Osteoblast (primary cell): ENCODE measurements around the gene MEGF11. TPM values are rescaled to one million over a fixed set of nuclear protein-coding genes. Genes with fewer than 3 reads are reported as not detected.

ENCODE experiments used
- DNase-seq: peaks from one replicate; pipeline ENCODE4 v3.0.0; 2011; ENCODE audit warnings: low spot score, mixed read lengths; ENCODE audit not compliant: insufficient read length; ENCODE audit errors: missing footprints
- H2AFZ ChIP-seq: 2 replicates; pipeline ENCODE4 v1.6.0; 2011; ENCODE audit warnings: mild to moderate bottlenecking, low read length
- H3K27ac ChIP-seq: 2 replicates; pipeline ENCODE4 v1.5.1; 2011; ENCODE audit warnings: mild to moderate bottlenecking, low read depth, low read length, moderate library complexity
- H3K27me3 ChIP-seq: 2 replicates; pipeline ENCODE4 v1.6.0; 2012; ENCODE audit warnings: mild to moderate bottlenecking, control low read depth, inconsistent platforms, low read length, moderate library complexity; ENCODE audit not compliant: insufficient read depth
- H3K36me3 ChIP-seq: 2 replicates; pipeline ENCODE4 v1.5.1; 2011; ENCODE audit warnings: mild to moderate bottlenecking, low read length, control low read depth, moderate library complexity; ENCODE audit not compliant: insufficient read depth
- H3K4me1 ChIP-seq: 2 replicates; pipeline ENCODE4 v1.5.1; 2011; ENCODE audit warnings: mild to moderate bottlenecking, low read length, control low read depth, moderate library complexity; ENCODE audit not compliant: insufficient read depth
- H3K4me2 ChIP-seq: 2 replicates; pipeline ENCODE4 v1.6.0; 2011; ENCODE audit warnings: mild to moderate bottlenecking, low read length; ENCODE audit not compliant: insufficient read depth
- H3K4me3 ChIP-seq: fragments of 200-600 bp; sonication (generic); 3 replicates; pipeline ENCODE4 v1.5.1; 2012; ENCODE audit warnings: mild to moderate bottlenecking, low read length, inconsistent platforms; ENCODE audit not compliant: insufficient read depth
- H3K79me2 ChIP-seq: 2 replicates; pipeline ENCODE4 v1.6.0; 2012; ENCODE audit warnings: mild to moderate bottlenecking, low read length, control low read depth, inconsistent platforms; ENCODE audit not compliant: insufficient read depth
- H3K9me3 ChIP-seq: 2 replicates; pipeline ENCODE4 v1.5.1; 2011; ENCODE audit warnings: low read depth, low read length, control low read depth
- H4K20me1 ChIP-seq: 2 replicates; pipeline ENCODE4 v1.6.0; 2012; ENCODE audit warnings: mild to moderate bottlenecking, low read length, control low read depth; ENCODE audit not compliant: insufficient read depth
- total RNA-seq: library from RNA; depleted of rRNA; stranded (reverse); fragments of >200 nt; gene quantifications from 2 replicates; pipeline ENCODE4 v1.2.3, GENCODE V29; 2012
- TF ChIP-seq, protein P1 (sequence below): IDR thresholded peaks from 2 replicates; pipeline ENCODE4 v1.5.1; 2011; ENCODE audit warnings: mild to moderate bottlenecking, low read depth, low read length, moderate library complexity; ENCODE audit errors: extremely low read depth

The MEGF11 gene
- total RNA-seq, 1 donor, result not detected

DNA sequence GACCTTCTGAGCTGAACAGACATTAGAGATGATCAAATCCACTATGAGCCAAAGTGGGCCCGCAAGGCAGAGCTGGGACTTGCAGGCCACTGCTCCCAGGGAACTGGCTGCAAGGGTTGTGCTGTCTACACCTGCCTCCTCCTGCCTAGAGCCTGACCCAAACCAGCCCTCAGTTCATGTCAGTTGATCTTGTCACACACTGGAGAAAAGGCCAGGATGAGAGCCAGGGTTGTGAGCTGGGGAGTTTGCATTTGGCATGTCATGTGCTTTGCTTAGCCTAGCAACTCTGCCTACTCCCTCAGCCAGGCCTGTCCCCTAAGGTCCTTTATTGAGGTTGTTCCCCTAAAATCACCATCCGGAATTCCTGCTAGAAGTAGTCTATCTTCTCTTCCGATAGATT lies 316.5 kb downstream of the MEGF11 start:
- H3K4me2 ChIP-seq, result no peak overlapping the region
- DNase-seq, result no peak
- no peaks in the 10 kb centered on the region for H3K36me3 ChIP-seq
- TF ChIP-seq, protein P1, sequence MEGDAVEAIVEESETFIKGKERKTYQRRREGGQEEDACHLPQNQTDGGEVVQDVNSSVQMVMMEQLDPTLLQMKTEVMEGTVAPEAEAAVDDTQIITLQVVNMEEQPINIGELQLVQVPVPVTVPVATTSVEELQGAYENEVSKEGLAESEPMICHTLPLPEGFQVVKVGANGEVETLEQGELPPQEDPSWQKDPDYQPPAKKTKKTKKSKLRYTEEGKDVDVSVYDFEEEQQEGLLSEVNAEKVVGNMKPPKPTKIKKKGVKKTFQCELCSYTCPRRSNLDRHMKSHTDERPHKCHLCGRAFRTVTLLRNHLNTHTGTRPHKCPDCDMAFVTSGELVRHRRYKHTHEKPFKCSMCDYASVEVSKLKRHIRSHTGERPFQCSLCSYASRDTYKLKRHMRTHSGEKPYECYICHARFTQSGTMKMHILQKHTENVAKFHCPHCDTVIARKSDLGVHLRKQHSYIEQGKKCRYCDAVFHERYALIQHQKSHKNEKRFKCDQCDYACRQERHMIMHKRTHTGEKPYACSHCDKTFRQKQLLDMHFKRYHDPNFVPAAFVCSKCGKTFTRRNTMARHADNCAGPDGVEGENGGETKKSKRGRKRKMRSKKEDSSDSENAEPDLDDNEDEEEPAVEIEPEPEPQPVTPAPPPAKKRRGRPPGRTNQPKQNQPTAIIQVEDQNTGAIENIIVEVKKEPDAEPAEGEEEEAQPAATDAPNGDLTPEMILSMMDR, result no peak
- H3K27ac ChIP-seq, result no peak overlapping the region
- H3K9me3 ChIP-seq, result no peaks in the 10 kb centered on the region
- no peaks in the 10 kb centered on the region for H4K20me1 ChIP-seq
- H2AFZ ChIP-seq, result no peak overlapping the region
- H3K4me3 ChIP-seq, result no peak overlapping the region
- H3K27me3 ChIP-seq, result peaks cover 9% of the 10 kb centered on the region
- H3K79me2 ChIP-seq, result no peaks in the 10 kb centered on the region
- peaks cover 15% of the 10 kb centered on the region for H3K4me1 ChIP-seq

DNA sequence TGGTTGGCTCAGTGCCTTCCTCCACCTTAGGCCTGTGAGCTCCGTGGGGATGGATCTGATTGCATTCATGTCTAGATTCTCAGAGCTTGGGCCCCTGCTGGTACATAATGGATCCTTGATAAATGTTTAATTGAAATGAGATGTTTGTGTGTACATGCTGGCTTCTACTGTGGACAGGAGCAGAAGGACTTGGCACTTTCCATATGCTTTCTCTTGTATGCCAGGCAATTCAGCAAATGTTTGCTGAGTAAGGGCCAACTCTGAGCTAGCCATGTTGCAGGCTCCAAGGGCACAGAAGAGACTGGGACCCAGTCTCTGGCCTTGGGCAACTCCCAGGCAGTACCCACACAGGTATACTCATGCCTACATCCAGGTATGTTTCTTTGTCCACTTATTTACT lies 317.3 kb downstream of the MEGF11 start:
- Histone ChIP-seq H3K4me1 (peaks cover 15% of the 10 kb centered on the region), H3K79me2 (no peaks in the 10 kb centered on the region)

DNA sequence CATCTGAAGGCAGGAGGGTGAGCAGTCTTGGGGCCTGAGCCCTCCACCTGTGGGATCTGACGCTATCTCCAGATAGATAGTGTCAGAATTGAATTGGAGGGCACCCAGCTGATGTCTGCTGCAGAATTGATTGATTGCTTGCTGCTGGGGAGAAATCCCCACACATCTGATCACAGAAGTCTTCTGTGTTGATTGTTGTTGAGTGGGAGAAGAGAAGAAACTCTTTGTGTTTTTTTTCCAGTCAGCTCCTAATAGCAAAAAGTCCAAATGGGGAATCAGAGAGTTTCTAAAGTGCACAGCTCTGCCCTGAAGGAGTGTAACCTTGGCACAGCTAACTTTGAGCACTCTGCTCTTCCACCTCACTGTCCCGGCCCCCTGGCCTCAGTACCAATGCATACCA lies 318.2 kb downstream of the MEGF11 start:
- TF ChIP-seq, protein P1, result no peak
- Histone ChIP-seq H3K4me2 (no peak overlapping the region), H3K79me2 (no peaks in the 10 kb centered on the region), H3K4me1 (peaks cover 9% of the 10 kb centered on the region), H4K20me1 (no peaks in the 10 kb centered on the region), H3K27ac (no peak overlapping the region), H3K27me3 (peaks cover 9% of the 10 kb centered on the region), H3K36me3 (no peaks in the 10 kb centered on the region), H2AFZ (no peak overlapping the region), H3K4me3 (no peak overlapping the region), H3K9me3 (no peaks in the 10 kb centered on the region)
- DNase-seq, result no peak

More for the DNA sequence above, 317.3 kb downstream of the MEGF11 start:
- TF ChIP-seq, protein P1, result no peak
- DNase-seq, result no peak
- H3K4me3 ChIP-seq, result no peak overlapping the region
- H4K20me1 ChIP-seq, result no peaks in the 10 kb centered on the region
- H3K27ac ChIP-seq, result no peak overlapping the region
- peaks cover 9% of the 10 kb centered on the region for H3K27me3 ChIP-seq
- H3K9me3 ChIP-seq, result no peaks in the 10 kb centered on the region
- no peak overlapping the region for H2AFZ ChIP-seq
- H3K4me2 ChIP-seq, result no peak overlapping the region
- H3K36me3 ChIP-seq, result no peaks in the 10 kb centered on the region

DNA sequence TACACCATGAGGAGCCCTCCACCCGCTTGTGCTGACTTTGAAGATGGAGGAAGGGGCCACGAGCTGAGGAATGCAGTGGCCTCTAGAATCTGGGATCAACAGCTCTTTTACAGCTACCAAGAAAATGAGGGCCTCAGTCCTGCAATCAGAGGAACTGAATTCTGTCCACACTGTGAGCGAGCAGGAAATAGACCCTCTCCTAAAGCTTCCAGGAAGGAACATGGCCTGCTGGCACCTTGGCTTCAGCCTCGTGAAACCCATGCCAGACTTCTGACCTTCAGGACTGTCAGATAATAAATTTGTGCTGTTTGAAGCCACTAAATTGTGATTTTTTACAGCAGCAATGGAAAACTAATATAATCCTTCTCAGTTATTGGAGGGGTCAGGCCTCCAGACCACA lies 322.3 kb downstream of the MEGF11 start:
- no peak for DNase-seq
- H3K4me3 ChIP-seq, result no peak overlapping the region
- H3K4me2 ChIP-seq, result no peak overlapping the region
- no peaks in the 10 kb centered on the region for H3K9me3 ChIP-seq
- H3K4me1 ChIP-seq, result no peaks in the 10 kb centered on the region
- TF ChIP-seq, protein P1, result no peak
- H3K27me3 ChIP-seq, result peaks cover 9% of the 10 kb centered on the region
- H3K79me2 ChIP-seq, result no peaks in the 10 kb centered on the region
- no peaks in the 10 kb centered on the region for H4K20me1 ChIP-seq
- H2AFZ ChIP-seq, result no peak overlapping the region
- no peaks in the 10 kb centered on the region for H3K36me3 ChIP-seq
- H3K27ac ChIP-seq, result no peak overlapping the region
